ENCODE results near the gene FGFRL1. TPM values are rescaled to one million over a fixed set of nuclear protein-coding genes. Genes with fewer than 3 reads are reported as not detected.

Gene FGFRL1
- total RNA-seq, 1 experiment from 2014 or later = 59.5 TPM

- H3K4me2 ChIP-seq = no peak overlapping the region
- no peaks in the 10 kb centered on the region for H3K36me3 ChIP-seq (ENCODE audit: low read depth)
- no peak overlapping the region for H3K4me3 ChIP-seq
- no peak overlapping the region for H2AFZ ChIP-seq
- H3K79me2 ChIP-seq (ENCODE audit: low read depth) = no peaks in the 10 kb centered on the region
- H3F3A ChIP-seq (ENCODE audit: insufficient read depth, low read depth) = no peaks in the 10 kb centered on the region
- no peaks in the 10 kb centered on the region for H3K9me2 ChIP-seq (ENCODE audit: insufficient read depth)
- intact Hi-C loops (cut with micrococcal nuclease; ENCODE audit: unreplicated experiment) = no loop called here
- H3K9me3 ChIP-seq (ENCODE audit: insufficient read depth, low read depth) = no peaks in the 10 kb centered on the region
- ChIA-PET POLR2A (ENCODE audit: unreplicated experiment) (no interaction called here), CTCF (no interaction called here)
- BruUV-seq (replicated peaks) = no TSS peak
- no peak for TF ChIP-seq EZH2 (IDR thresholded peaks at IDR 0.05; ENCODE audit: low read depth)
- TF ChIP-seq CTCF (conservative IDR thresholded peaks at IDR 0.05) = no peak
- peaks cover 10% of the 10 kb centered on the region; the same call in 1 of the 2 replicates for H4K20me1 ChIP-seq (ENCODE audit: insufficient read depth)
- H3K4me1 ChIP-seq (replicated peaks; ENCODE audit: insufficient read depth) = no peaks in the 10 kb centered on the region
- DNase-seq = no peak
- H3K27ac ChIP-seq = no peak overlapping the region
- H3K27me3 ChIP-seq (ENCODE audit: insufficient read depth, low read depth) = no peaks in the 10 kb centered on the region
Observed at GRCh38 chr4:1019320-1019719, 7.9 kb downstream of the FGFRL1 start.

- Histone ChIP-seq H4K20me1 (ENCODE audit: insufficient read depth) (peaks cover 10% of the 10 kb centered on the region; the same call in 1 of the 2 replicates), H3K4me1 (replicated peaks; ENCODE audit: insufficient read depth) (no peaks in the 10 kb centered on the region), H3K4me3 (no peak overlapping the region), H3K27me3 (ENCODE audit: insufficient read depth, low read depth) (no peaks in the 10 kb centered on the region), H3K9me3 (ENCODE audit: insufficient read depth, low read depth) (no peaks in the 10 kb centered on the region), H3K9me2 (ENCODE audit: insufficient read depth) (no peaks in the 10 kb centered on the region), H3K4me2 (no peak overlapping the region), H3K79me2 (ENCODE audit: low read depth) (no peaks in the 10 kb centered on the region), H3K27ac (no peak overlapping the region), H3K36me3 (ENCODE audit: low read depth) (no peaks in the 10 kb centered on the region), H3F3A (ENCODE audit: insufficient read depth, low read depth) (no peaks in the 10 kb centered on the region), H2AFZ (no peak overlapping the region)
- DNase-seq = no peak
- no TSS peak for BruUV-seq (replicated peaks)
- CTCF ChIA-PET = no interaction called here
- POLR2A ChIA-PET (ENCODE audit: unreplicated experiment) = no interaction called here
- intact Hi-C loops (cut with micrococcal nuclease; ENCODE audit: unreplicated experiment) = no loop called here
- TF ChIP-seq CTCF (conservative IDR thresholded peaks at IDR 0.05) = no peak
- TF ChIP-seq EZH2 (IDR thresholded peaks at IDR 0.05; ENCODE audit: low read depth) = no peak
Observed at GRCh38 chr4:1019729-1020470, 8.5 kb downstream of the FGFRL1 start.

- TF ChIP-seq EZH2 (IDR thresholded peaks at IDR 0.05; ENCODE audit: low read depth) (no peak), CTCF (conservative IDR thresholded peaks at IDR 0.05) (no peak)
- DNase-seq = no peak
- Histone ChIP-seq H3K9me3 (ENCODE audit: insufficient read depth, low read depth) (no peaks in the 10 kb centered on the region), H3K27ac (no peak overlapping the region), H3K79me2 (ENCODE audit: low read depth) (no peaks in the 10 kb centered on the region), H3K27me3 (ENCODE audit: insufficient read depth, low read depth) (no peaks in the 10 kb centered on the region), H4K20me1 (ENCODE audit: insufficient read depth) (peaks cover 10% of the 10 kb centered on the region; the same call in 1 of the 2 replicates), H3K9me2 (ENCODE audit: insufficient read depth) (no peaks in the 10 kb centered on the region), H3K36me3 (ENCODE audit: low read depth) (no peaks in the 10 kb centered on the region), H3K4me3 (no peak overlapping the region), H3F3A (ENCODE audit: insufficient read depth, low read depth) (peaks cover 16% of the 10 kb centered on the region; the same call in 1 of the 2 replicates), H3K4me2 (no peak overlapping the region), H3K4me1 (replicated peaks; ENCODE audit: insufficient read depth) (no peaks in the 10 kb centered on the region), H2AFZ (no peak overlapping the region)
- intact Hi-C loops (cut with micrococcal nuclease; ENCODE audit: unreplicated experiment) = no loop called here
- ChIA-PET CTCF (no interaction called here), POLR2A (ENCODE audit: unreplicated experiment) (no interaction called here)
- BruUV-seq (replicated peaks) = no TSS peak
Observed at GRCh38 chr4:1021386-1022050, 10.1 kb downstream of the FGFRL1 start.
